GM18861 (cell line): ENCODE measurements around the gene WBP1.
A peak's percentile ranks its signal among the peaks of the same experiment; 100 is the strongest.
"Not testable (repeated sequence)": the region's sequence is repeated elsewhere in the genome, so short reads cannot be mapped to it uniquely, and the experiment has no call there.

Experiments used
- ATAC-seq: cut with Tn5 transposase; IDR thresholded peaks from one replicate; pipeline ENCODE4 v1.9.1; 2021; ENCODE audit not compliant: unreplicated experiment

The WBP1 gene

DNA sequence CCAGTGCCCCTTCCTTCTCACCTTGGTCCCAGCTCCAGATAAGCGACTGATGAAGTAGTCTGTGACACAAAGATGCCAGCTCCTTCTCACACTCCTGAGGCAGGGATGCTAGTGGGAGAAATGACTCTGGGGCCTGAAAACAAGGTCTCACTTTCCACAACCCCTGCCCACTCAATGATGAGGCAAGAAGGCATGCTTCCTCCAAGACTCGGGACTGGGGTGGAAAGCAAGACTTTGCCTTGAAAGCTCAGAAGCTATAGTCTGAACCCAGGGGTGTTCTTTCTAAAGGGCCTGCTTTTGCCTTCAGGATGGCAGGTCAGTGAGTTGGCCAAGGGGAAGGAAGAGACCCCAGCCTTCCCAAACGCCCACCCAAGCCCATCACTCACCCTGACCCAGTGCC, 23.2 kb downstream of the WBP1 start:
- no peak for ATAC-seq

- ATAC-seq, result peak; percentile 24
Observed at GRCh38 chr2:74481961-74482800, 23.9 kb downstream of the WBP1 start.

- peak; percentile 73 for ATAC-seq
Observed at GRCh38 chr2:74482801-74483674, 24.8 kb downstream of the WBP1 start, which contains the start of the genes CCDC142 and TTC31. Gene CCDC142 (minus strand): TSS chr2:74482998. CDS start chr2:74482837, 161 bp downstream. Gene TTC31 (plus strand): TSS chr2:74483081. CDS start chr2:74483096, 15 bp downstream.

- not testable (repeated sequence) for ATAC-seq
Observed at GRCh38 chr2:74483675-74484164, 25.5 kb downstream of the WBP1 start.

- ATAC-seq, result no peak
Observed at GRCh38 chr2:74486141-74486540, 27.9 kb downstream of the WBP1 start.

GRCh38 chr2:74488643-74489481, 30.6 kb downstream of the WBP1 start:
- ATAC-seq, result no peak

DNA sequence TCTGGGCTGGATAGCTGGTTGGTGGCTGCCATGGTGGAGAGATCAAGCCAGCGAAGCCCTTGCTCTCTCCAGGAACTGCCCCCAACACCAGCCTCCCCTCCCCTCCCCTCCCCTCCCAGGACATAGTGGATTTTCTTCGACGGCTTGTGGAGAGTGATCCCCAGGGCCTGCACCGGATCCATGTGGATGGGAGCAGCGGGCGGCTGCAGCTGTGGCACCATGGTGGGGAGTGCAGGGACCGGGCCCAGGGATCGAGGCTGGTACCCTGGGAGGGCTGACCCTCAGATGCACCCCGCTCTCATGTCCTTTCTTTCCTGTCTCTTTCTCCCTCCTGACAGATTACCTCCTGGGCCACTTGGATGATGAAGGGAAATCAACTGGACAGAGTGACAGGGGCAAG, 31.7 kb downstream of the WBP1 start:
- ATAC-seq, result no peak

- ATAC-seq, result no peak
Observed at GRCh38 chr2:74491648-74492544, 33.7 kb downstream of the WBP1 start.

GRCh38 chr2:74493546-74493945, 35.3 kb downstream of the WBP1 start:
- ATAC-seq, result no peak

DNA sequence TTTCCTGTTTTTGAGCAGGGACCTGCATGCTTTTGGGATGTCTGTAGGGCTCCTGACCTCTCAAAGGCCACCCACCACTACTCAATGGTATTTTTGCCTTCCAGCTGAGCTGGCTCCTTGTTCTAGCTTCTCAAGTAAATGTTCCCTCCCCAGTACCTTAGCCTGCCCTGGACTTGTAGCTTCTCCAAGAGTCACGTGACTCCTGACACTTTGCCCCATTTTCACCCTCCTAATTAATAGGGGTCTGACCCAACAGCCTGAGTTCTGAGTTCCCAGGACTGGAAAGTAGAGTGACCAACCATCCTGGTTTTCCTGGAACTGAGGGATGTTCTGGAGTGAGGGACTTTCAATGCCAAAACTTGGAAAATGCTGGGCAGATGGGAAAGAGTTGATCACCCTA, 37.2 kb downstream of the WBP1 start:
- ATAC-seq, result no peak

DNA sequence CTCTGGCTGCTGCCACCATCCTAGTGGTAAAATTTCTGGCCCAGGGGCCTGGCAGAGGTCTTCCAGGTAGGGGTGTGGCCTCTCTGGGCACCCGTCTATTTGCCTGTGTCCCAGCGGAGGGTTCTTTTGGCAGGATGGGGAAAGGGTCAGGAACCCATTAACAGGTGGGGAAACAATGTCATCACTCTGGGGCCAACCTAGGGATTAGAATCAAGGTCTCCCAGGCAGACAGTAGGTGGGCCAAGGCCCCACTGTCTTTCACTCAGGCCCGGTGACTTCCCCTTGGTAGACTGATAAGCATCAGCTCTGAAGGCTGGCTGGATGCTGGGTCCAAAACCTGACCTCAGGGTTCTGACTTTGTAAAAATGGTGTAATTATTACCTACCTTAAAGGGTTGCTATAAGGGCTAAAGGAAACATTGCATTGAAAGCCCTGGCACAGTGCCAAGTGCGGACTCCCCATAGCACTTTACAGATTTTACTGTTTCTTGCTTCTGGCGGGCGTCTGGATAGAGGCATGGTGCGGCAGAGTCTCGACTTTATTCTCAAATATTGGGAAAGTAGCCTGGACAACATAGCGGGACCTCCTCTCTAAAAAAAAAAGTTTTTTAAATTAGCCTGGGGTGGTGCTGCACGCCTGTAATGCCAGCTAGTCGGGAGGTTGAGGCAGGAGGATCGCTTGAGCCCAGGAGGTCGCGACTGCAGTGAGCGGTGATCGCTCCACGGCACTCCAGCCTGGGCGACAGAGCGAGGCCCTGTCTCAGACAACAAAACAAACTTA, 38.9 kb downstream of the WBP1 start:
- ATAC-seq, result no peak

DNA sequence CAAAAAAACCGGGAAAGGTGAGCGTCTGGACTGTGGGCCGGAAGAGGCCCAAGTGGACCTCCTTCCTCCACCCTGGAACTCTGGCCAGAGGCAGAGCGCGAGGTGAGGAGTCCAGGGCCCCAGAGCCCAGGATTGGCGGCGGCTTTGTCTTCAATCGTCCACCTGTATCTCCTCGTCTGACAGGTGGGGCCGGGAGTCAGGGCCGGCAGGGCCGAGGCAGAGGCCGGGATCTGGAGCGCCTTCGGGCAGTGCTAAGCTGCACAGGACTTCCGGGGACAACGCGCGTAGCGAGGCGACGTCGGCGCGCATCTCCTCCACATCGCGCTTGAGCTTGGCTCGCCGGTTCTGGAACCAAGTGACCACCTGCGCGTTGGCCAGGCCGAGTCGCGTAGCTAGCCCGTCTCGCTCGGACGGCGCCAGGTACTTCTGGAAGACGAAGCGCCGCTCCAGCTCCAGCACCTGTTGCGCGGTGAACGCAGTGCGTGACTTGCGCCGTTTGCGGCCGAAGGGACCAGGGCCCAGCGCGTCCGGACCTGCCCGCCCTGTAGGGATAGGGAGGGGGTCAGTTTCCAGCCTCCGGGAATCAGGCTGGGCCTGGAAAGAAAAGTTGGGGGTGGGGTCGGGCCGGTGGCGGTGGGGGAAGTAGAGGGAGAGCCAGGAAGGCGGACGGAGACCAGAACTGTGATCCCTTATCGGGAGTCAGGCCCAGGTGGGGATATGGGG, 39.7 kb downstream of the WBP1 start:
- ATAC-seq, result no peak

- ATAC-seq, result no peak
Observed at GRCh38 chr2:74498500-74499266, 40.4 kb downstream of the WBP1 start.

DNA sequence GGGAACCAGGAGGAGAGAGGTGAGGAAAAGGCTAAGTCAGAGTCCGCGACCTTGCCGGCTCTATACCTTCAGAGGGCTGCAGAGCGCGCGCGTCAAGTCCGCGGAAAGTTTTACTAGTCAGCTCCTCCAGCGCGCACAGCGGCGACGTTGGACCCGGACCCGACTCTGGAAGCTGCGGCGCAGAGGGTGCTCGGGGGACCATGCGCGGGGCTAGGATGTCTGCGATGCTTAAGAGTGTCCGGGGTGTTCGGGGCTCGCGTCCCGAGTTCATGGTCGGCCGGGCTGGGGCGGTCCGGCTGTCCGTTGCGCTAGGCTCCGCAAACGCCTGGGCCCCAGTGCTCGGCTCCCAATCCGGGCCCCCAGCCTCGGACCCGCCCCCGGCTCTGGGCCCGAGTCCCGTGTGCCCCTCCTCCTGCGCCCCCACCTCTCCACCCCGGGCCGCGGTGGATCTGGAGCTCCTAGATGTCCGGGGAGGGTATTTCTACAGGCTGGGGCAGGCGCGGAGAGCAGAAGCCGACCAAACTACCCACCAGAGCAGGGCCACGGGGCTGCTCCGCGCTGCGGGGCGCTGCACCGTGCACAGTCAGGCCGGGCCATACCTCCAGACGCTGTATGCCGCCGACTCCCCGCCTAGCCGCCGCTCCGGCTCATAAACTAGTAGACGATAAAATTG, 41.2 kb downstream of the WBP1 start, which contains the start of gene LBX2:
TSS of gene LBX2 (minus strand) at position 337 of the 673 bp plus-strand sequence. CDS start at position 271, 66 bp downstream.
- ATAC-seq, result no peak

DNA sequence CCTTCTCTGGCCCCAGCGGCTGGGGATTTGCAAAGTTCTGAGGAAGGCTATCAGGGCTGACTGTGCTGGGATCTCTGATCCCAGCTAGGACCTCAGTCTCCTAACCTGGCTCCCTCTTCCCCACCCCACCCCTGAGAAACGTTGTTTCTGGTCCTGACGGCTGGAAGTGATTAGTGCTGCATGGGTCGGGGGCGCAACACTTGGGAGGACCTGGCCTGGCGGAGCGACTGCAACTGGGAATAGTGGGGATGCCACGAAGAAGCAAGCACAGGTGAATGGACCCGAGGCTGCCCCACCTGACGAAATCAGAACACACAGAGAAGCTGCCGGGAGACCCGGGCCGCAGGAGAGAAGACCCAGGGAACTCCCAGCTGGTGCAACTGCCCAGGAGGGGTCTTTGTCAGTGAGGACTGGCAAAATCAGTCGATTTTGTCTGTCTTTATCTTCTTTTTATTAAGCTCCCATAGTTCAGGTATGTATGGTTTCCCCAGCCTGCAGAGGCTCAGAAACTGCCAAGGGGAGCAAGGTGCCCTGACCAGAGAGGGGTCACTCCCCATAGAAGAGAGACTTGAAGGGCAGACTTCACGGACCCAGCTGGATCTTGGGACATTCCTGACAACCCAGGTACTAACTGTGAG, 41.8 kb downstream of the WBP1 start:
- no peak for ATAC-seq

DNA sequence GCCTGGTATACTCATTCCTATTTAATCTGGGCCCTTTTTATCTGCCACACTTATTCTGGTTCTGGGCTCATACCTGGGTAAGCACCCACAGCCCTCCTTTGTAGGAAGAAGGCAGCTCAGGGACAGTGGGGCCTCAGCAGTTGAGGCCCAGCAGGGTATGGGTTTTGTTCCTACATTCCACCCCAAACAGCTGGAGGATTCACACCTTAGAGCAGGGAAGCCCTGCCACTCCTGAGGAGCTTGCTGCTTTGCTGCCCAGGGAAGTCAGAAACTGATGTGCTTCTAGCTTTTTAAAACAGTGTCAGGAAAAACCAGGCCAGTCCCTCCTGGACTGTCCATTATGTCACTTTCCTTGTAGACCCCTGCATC, 42.3 kb downstream of the WBP1 start:
- no peak for ATAC-seq
